ENCODE results near the gene CEL.
"Not testable (repeated sequence)": the region's sequence is repeated elsewhere in the genome, so short reads cannot be mapped to it uniquely, and the experiment has no call there.

The CEL gene

DNA sequence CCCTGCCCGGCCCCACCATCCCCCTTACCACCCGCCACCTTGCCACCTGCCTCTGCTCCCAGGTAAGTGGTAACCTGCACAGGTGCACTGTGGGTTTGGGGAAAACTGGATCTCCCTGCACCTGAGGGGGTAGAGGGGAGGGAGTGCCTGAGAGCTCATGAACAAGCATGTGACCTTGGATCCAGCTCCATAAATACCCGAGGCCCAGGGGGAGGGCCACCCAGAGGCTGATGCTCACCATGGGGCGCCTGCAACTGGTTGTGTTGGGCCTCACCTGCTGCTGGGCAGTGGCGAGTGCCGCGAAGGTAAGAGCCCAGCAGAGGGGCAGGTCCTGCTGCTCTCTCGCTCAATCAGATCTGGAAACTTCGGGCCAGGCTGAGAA lies at the start of gene CEL:
CEL (plus strand) TSS at position 218 of the 382 bp plus-strand sequence; CDS start at position 240, 22 bp downstream.
- DNase-seq (ENCODE audit: low spot score), result not testable (repeated sequence)

DNA sequence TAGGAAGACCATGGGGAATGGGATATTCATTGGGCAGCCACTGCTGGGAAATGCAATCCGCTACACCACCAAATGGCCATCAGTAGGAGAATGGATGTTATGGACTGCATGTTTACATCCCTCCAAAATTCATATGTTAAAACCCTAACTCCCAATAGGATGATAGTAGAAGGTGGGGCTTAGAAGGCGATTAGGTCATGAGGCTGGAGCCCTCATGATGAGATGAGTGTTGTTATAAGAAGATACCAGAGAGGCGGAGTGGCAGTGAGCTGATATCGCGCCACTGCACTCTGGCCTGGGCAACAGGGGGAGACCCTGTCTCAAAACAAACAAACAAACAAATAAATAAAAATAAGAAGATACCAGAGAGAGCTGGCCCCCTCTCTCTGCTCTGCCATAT lies 47.1 kb upstream of the CEL start:
- no peak for DNase-seq (ENCODE audit: low spot score)

DNA sequence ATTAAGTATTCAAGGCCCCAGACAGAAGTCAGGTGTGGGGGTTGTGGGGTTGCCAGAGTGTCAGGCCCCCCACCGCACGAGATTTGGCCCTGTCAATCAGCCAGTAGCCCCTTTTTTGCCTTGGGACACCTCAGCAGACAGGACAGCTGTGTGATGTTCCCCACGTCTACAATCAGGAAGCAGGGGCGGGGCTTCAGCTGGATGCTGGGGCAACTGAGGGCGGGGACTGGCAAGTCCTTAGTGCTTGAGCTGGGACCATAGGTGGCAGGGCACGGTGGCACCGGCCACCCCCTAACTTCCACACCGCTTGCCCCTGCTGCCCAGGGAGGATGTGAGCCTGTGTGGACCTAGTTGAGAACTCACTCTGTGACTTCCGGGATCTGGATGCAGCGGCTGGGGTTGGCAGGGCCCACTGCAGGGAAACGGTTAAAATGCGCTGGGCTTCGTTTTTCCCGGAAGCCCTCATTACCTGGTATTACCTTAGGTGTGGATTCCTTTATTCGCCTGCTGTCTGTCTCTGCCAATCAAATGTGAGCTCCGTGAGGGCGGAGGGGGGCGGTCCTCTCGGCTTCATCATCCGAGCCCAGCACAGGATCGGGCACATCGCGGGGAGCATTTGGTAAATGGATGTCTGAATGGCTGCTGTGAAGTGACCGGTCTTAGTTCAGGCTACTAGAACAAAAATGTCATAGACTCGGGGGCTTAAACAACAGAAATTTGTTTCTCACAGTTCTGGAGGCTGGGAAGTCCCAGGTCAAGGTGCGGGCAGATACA lies 38.5 kb upstream of the CEL start:
- no peak for DNase-seq (ENCODE audit: low spot score)

DNA sequence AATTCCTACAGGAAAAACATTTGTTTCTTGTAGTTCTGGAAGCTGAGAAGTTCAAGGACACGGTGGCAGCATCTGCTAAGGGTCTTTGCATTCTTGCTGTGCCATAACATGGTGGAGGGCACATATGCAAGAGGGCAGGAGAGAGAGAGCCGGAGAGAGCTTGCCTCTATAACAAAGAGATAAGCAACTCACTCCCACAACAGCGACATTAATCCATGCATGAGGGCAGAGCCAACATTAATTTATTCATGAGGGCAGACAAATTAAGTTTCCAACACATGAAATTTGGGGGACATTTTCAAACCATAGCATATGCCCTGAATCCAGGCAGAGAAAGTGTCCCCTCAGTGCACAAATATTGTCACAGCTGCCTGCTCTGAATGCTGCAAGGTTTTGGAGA lies 35.4 kb upstream of the CEL start:
- no peak for DNase-seq (ENCODE audit: low spot score)

DNA sequence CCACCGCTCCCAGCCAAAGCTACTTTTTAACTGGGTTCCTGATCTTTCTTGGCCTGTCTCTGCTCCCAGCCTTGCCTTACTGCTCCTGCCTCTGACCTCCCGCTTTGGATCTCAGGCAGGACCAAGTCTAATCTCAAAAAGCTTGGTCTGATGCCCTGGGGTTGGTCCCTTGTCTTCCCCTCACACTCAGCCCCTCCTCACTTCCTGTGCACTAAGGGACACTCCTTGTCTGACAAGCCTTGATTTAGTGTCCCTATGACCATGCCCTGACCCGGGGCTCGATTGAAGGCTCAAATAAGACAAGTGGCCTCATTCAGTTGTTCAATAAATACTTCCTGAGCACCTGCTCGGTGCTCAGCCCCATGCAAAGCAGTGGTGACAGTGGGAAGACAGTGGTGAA lies 34.6 kb upstream of the CEL start:
- DNase-seq (ENCODE audit: low spot score), result no peak

DNA sequence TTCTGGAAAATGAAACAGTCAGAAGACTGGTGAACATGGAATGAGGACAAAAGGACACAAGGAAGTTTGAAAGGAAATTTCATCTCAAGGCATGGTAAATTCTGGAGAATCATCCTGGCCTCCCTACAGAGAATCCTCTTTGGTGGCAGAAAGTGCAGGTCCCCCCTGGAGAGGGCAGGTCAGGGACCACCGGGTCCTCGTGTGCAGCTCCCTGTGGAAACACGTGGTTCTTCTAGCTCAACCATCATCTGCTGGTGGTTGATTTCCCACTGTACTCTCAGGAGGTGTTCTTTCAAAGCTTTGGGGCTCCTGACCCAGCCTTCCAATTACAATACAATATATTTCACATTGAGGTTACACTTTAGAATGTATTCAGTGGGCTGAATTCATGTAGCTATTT lies 33.6 kb upstream of the CEL start:
- no peak for DNase-seq (ENCODE audit: low spot score)

DNA sequence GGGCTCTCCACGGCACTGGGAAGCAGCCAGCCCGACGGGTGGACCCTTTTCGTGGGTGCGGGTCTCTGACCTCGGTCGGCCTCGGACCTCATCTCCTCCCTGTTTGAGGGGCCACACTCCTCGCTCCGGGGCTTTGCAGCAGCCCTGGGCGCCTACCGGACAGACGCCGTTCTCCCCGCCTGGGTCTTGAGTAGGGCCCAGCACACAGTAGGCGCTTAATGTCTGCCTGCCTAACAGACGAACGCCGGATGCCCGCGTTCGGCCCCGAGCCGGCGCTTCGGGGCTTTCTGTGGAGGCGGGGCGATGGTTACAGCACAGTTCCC lies 31.8 kb upstream of the CEL start:
- no peak for DNase-seq (ENCODE audit: low spot score)

DNA sequence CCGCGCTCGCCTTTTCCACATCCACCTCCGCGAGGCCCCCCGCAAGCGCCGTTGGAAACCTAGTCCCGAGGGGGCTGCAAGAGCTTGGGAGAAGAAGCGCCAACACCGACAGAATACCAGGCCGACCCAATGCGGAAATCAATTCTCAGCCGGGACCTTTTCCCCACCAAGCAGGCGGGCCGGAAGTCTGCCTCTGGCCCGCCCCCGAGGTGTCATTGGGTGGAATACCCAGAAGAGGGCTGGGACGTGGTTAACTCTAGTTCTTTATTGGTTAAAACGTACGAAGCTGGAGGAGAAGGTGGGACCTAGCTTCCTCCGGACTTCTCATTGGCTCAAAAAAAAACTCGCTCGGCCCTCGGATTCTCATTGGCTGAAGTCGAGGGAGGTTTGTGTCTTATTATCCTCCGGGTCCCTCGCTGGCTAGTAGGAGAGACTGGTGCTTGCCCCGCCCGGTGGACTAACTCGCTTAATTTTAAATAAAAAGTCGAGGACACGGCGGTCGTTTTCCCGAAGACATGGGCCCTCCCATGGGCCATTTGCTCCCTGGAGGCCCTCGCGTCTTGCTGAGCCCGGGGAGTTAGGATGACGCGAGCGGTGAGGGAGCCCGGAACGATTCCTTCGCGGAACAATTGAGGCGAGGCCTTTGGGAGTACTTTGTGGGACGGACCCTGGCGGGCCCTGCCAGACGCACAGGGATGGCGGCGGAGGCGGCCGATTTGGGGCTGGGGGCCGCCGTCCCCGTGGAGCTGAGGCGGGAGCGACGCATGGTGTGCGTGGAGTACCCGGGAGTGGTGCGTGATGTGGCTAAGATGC lies 31.3 kb upstream of the CEL start, which contains the start of gene GTF3C5:
GTF3C5 (plus strand) TSS at position 681 of the 813 bp plus-strand sequence; CDS start at position 696, 15 bp downstream.
- peak; percentile 100 for DNase-seq (ENCODE audit: low spot score)

DNA sequence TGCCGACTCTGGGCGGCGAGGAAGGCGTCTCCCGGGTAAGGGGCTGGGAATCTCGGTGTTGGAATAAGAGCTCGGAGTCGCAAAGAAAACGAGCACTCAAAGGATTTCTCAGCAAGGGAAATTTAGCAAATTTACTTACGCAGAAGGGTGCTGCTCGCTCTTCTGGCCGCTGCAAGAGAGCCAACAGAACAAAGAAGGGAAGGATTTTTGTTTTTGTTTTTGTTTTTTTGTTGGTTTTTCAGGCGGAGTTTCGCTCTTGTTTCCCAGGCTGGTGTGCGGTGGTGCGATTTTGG lies 30.7 kb upstream of the CEL start:
- no peak for DNase-seq (ENCODE audit: low spot score)

DNA sequence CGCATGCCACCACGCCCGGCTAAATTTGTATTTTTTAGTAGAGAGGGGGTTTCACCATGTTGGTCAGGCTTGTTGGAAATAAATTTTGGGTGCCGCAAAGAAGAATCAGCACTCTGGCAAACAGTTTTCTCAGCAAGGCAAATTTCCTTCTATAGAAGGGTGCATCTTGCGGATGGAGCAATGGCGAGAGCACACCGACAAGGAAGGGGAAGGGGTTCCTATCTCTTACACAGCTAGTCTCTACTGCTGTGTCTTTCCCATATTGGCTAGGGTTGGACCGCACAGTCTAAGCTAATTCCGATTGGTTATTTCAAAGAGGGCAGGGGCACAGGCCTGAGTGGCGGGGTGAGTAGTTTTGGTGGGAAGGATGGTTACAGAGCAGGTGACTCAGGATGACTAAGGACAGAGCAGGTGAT lies 30.3 kb upstream of the CEL start:
- no peak for DNase-seq (ENCODE audit: low spot score)

DNA sequence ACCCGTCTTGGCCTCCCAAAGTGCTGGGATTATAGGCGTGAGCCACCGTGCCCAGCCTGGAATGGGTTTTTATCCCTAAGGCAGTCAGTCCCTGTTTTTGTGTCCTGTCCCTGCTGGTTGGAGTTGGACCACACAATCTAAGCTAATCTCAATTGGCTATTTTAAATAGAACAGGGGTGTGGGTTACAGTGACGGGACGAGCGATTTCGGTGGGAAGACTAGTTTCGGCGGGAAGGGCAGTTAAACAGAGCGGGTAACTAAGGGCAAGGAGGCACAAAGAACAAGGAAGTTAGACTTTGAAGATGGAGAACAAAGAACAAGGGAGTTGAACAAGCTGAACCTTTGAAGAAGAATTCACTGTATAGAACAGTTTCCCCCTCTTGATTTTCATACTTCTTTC lies 29.6 kb upstream of the CEL start:
- DNase-seq (ENCODE audit: low spot score), result no peak

DNA sequence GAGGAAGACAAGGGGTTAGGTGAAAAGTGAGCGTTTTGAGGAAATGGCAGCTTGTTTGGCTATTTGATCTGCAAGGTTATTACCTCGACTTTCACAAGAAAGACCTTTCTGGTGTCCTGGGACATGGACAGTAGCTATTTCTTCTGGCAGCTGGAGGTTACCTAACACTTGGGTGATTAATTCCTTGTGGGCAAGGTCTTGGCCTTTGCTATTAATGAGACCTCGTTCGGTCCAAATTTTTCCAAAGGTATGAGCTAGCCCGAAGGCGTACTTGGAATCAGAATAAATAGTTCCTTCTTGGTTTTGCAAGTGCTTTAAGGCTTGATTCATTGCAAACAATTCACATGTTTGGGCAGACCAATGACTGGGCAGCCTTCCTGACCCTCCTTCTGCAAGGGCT lies 26.1 kb upstream of the CEL start:
- no peak for DNase-seq (ENCODE audit: low spot score)

DNA sequence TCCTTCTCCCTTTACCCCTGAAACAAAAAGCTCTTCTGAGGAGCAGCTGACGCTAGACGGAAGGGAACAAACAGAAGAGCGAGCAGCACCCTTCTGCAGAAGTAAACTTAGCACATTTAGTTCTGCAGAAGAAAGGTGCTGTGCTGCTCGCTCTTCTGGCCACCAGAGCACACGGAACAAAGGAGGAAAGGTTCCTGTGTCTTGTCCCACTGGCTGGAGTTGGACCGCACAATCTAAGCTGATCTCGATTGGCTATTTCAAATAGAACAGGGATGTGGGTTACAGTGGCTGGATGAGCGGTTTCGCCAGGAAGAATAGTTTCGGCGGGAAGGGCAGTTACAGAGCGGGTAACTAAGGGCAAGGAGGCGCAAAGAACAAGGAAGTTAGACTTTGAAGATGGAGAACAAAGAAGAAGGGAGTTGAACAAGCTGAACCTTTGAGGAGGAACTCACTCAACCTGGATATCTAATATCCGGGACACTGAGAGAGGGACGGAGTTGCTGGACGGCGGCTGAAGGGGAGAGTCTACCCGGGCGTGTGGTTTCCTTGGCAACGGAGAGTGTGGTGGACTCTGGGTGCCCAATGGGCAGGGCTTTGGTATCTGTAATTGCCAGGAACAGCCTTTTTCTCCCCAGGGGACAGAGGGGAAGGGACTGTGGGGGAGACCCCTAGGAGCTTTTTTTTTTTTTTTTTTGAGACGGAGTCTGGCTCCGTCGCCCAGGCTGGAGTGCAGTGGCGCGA lies 23.8 kb upstream of the CEL start:
- DNase-seq (ENCODE audit: low spot score), result no peak

DNA sequence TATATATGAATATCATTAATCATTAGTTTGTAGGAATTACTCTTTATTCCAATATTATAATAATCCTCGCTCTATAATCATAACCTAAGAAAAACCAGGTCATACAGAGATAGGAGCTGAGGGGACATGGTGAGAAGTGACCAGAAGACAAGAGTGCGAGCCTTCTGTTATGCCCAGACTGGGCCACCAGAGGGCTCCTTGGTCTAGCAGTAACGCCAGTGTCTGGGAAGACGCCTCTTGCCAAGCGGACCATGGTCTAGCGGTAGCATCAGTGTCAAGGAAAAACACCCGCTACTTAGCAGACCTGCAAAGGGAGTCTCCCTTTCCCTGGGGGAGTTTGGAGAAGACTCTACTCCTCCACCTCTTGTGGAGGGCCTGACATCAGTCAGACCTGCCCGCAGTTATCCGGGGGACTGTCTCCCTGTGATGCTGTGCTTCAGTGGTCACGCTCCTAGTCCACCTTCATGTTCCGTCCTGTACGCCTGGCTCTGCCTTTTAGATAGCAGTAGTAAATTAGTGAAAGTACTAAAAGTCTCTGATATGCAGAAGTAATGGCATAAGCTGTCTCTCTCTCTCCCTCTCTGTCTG lies 20.8 kb upstream of the CEL start:
- peak; percentile 61 for DNase-seq (ENCODE audit: low spot score)

DNA sequence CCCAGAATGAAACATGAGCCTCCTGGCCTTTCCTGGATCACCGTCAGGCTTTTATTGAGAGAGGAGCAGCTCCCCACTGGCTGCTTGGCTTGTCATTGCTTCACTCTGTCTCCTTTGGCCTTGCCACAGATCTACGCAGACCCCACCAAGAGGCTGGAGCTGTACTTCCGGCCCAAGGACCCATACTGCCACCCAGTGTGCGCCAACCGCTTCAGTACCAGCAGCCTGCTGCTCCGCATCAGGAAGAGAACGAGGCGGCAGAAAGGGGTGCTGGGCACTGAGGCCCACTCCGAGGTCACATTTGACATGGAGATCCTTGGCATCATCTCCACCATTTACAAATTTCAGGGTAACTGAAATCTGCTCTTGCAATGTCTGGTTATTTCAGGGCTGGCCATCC lies 19.8 kb upstream of the CEL start:
- DNase-seq (ENCODE audit: low spot score), result no peak

DNA sequence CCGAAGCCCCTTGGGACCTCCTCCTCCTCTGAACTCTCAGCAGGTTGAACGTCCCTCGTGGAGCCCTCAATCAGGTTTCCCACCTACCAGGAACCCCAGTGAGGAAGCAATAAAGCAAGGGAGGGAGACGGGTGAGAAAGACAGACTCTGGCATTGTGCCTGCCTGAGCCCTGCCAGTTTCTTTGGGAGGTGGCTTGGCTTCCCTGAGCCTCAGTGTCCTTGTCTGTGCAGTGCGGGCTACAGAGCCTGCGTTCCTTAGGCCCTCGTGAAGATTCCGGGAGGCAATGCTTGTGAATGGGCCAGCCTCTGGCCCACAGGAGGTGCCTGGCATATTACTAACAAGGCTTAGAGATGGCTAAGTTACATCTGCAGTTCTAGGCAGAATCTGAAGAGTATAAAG lies 19.1 kb upstream of the CEL start:
- no peak for DNase-seq (ENCODE audit: low spot score)

DNA sequence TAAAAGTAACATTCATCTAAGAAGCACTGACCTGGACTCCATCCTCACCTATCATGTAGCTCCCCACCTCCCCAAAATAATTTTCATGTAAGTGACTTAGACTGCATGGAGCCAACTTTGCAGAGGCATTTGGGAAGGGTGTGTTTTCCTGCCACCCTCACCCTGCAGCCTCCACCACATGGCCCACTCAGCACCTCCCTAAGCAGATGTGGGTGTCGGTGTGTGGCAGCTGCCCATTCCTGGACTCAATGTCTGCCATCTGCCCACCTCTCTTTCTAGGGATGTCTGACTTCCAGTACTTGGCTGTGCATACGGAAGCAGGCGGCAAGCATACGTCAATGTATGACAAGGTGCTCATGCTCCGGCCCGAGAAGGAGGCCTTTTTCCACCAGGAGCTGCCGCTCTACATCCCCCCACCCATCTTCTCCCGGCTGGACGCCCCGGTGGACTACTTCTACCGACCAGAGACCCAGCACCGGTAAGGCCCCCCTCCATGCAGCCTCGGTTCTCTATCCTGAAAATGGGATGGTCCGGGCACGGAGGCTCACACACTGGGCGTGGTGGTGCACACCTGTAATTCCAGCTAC lies 18.2 kb upstream of the CEL start:
- no peak for DNase-seq (ENCODE audit: low spot score)

DNA sequence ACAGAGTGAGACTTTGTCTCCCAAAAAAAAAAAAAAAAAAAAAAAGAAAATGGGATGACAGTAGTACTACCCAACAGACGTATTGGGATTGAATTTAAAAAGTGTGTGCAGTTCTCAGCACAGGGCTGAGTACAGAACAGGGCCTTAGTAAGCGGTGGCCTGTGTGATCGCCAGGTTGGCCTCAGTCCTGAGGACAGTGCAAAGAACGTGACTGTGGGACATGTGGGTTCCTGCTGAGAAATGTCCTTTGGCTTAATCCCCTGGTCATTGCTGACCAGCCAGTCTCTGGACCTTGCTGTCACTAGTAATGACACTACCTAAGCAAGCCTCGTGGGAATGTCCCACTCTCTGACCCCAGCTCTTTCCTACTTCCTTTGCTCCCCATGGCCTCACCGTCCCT lies 17.7 kb upstream of the CEL start:
- DNase-seq (ENCODE audit: low spot score), result no peak

DNA sequence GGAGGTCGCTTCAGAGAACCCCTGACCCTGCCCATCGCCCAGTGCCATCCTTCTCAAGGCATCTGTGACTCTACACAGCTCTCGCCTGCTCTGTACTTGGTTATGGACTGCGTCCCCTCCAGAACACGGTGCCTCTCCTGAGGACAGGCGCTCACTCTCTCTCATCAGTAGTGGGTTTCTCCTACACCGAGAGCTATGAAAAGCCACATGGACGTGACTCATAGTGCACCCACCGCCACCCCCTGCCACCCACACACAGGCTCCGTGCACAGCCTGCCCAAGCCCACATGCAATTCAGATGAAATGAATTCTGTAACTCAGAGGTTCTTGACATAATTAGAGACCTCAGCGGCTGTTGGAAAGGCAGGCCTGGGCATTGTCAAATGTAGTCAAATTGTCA lies 17.1 kb upstream of the CEL start:
- no peak for DNase-seq (ENCODE audit: low spot score)

DNA sequence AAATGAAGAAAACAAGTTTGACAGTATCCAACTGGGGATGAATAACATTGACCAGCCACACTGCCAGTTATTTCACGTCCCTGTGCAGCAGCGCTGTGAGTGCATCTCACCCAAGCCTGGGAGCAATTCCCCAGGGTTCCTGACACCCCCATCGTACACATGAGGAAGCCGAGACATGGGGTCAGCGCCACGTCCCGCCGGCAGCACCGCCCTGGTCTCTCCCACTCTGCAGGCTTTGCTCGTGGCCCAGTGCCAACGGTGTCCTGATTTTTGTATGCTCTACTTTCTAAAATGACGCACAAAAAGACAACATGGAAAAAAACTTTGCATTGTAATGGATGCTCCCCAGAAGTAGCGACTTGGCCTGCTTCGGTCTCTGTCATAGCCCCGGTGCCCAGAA lies 16.6 kb upstream of the CEL start:
- no peak for DNase-seq (ENCODE audit: low spot score)

DNA sequence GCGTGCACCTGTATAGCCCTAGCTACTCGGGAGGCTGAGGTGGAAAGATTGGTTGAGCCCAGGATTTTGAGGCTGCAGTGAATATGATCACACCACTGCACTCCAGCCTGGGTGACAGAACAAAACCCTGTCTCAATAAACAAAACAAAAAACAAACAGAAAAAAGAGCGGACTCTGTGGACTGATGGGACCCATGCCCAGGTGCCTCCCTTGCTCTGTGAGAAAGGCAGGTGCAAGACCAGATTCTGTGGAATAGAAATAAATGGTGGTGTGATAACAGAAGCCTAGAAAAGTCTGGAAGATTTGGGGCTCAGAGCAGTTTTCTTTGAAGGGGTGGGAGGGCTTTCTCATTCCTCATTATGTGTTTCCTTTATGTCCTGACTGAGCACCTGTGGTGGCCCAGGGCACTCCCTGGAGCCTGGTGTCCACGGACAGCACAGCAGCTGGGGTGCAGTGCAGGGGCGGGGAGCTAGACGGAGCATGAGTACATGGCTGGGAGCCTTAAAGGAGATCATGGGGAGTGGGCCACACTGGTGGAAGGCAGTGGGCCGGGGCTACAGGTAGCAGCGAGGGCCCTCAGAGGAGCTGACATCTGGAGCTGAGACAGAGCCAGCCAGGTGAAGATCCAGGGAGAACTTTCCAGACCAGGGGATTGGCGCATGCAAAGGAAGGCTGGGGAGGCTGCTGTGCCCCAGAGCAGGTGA lies 15.4 kb upstream of the CEL start:
- DNase-seq (ENCODE audit: low spot score), result no peak

DNA sequence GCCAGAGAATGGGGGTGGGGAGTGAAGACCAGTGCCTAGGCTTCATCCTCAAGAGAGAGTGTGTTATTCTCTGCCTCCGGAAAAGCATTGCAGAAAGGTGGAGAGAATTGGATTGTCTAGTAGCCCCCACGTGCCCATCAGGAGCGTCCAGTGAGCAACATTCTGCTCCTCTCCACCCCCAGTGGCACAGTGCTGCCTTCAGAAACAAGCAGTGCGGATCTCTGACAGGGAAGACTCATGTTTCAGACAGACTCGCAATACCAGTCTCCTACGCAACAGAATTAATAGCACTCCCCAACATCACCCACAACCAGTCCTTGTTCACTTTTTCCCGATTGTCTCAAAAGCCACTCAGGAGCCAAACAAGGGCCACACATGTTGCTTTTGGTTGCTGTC lies 14.9 kb upstream of the CEL start:
- no peak for DNase-seq (ENCODE audit: low spot score)

All from cerebellar cortex (tissue), 1 donor.